ENCODE data around the gene TACC2.

DNA sequence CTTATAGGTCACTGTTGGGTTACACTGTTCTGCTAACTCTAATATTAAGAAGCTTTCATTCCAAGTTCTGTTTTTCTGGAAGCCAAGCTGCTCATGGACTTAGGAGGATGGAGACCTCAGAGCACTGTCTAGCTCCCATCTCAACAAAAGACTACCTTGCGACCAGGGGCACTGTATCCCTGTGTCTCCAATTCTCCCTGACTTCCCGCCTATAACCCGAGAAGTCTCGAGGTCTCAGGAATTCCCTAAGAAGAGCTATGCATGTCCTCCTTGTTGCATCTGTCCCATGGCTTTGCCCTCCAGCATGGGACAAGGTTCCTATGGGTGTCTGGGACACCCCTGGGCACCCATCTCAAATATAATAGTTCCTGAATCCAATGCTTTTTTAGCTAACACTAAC, 313.4 kb downstream of the TACC2 start:
- no peak for TF ChIP-seq CSRNP3 (CRISPR knock-in tag; IDR thresholded peaks at IDR 0.05)
- no peak for TF ChIP-seq ZFP3 (CRISPR knock-in tag; IDR thresholded peaks at IDR 0.05)
- TF ChIP-seq RARB (CRISPR knock-in tag; IDR thresholded peaks at IDR 0.05), result no peak
- TF ChIP-seq PATZ1 (CRISPR knock-in tag; IDR thresholded peaks at IDR 0.05; ENCODE audit: borderline replicate concordance), result no peak
- TF ChIP-seq ZC3H10 (CRISPR knock-in tag; IDR thresholded peaks at IDR 0.05), result no peak
- no peak for TF ChIP-seq OSR1 (CRISPR knock-in tag; IDR thresholded peaks at IDR 0.05)
- no peak for TF ChIP-seq ESRRG (CRISPR knock-in tag; IDR thresholded peaks at IDR 0.05)
- TF ChIP-seq TOX (CRISPR knock-in tag; IDR thresholded peaks at IDR 0.05; ENCODE audit: borderline replicate concordance), result no peak
- no peak for TF ChIP-seq POU6F1 (CRISPR knock-in tag; IDR thresholded peaks at IDR 0.05; ENCODE audit: borderline replicate concordance, low read depth)
- TF ChIP-seq ZFP30 (CRISPR knock-in tag; IDR thresholded peaks at IDR 0.05), result no peak
- no peak for TF ChIP-seq GLIS3 (CRISPR knock-in tag; IDR thresholded peaks at IDR 0.05)
- TF ChIP-seq, protein P1, sequence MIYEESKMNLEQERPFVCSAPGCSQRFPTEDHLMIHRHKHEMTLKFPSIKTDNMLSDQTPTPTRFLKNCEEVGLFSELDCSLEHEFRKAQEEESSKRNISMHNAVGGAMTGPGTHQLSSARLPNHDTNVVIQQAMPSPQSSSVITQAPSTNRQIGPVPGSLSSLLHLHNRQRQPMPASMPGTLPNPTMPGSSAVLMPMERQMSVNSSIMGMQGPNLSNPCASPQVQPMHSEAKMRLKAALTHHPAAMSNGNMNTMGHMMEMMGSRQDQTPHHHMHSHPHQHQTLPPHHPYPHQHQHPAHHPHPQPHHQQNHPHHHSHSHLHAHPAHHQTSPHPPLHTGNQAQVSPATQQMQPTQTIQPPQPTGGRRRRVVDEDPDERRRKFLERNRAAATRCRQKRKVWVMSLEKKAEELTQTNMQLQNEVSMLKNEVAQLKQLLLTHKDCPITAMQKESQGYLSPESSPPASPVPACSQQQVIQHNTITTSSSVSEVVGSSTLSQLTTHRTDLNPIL (CRISPR knock-in tag; IDR thresholded peaks at IDR 0.05; ENCODE audit: low read depth), result no peak

Measured in SK-N-SH treated with all-trans-retinoic acid at 6 μM for 48 hours (cell line).